Upper lobe of left lung (tissue), 4 donors: ENCODE data around the gene NEXN.

Experiments
- EP300 ChIP-seq, 4 donors: sonication (generic); formaldehyde crosslinking; IDR thresholded peaks; one replicate each; pipeline ENCODE4 v1.5.1; 2017; ENCODE audit warnings: antibody characterized with exemption in 4 of 4, control low read depth in 2 of 4
- POLR2A ChIP-seq, 4 donors: fragments of 450-650 bp; IDR thresholded peaks; one replicate each; pipeline ENCODE4 v1.5.1; 2016 to 2017; ENCODE audit warnings: antibody characterized with exemption in 4 of 4, mild to moderate bottlenecking in 2 of 4

DNA sequence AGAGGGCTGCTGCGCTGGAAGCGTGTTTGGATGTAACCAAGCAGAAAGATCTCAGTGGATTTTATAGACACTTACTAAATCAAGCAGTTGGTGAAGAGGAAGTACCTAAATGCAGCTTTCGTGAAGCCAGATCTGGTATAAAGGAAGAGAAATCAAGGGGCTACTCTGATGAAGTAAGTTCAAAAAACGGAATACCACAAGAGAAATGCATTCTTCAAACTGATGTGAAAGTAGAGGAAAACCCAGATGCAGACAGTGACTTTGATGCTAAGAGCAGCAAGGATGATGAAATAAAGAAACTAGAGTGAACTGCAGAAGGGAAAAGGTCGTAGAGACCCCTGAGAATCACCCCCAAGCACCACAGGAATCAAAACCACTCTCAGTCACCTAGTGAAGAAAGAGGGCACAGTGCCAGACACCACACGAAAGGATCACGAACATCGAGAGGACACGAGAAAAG is 40.8 kb upstream of the NEXN start:
- no peak for TF ChIP-seq EP300 (IDR thresholded peaks at IDR 0.05)
- no peak for TF ChIP-seq POLR2A (IDR thresholded peaks at IDR 0.05)
